K562 (cell line): ENCODE data around the gene EZH1. TPM values are rescaled to one million over a fixed set of nuclear protein-coding genes. Genes with fewer than 3 reads are reported as not detected.
A peak's percentile ranks its signal among the peaks of the same experiment; 100 is the strongest.

ENCODE experiments used
- BACH1 ChIP-seq: fragments of 200-800 bp; sonication (Bioruptor generic); IDR thresholded peaks from 2 replicates; pipeline ENCODE4 v1.6.1; 2016; ENCODE audit warnings: missing genetic modification characterization, missing compliant biosample characterization
- BHLHE40 ChIP-seq: IDR thresholded peaks from 2 replicates; pipeline ENCODE4 v1.6.1; 2011; ENCODE audit warnings: low read length, improper control_type of control experiment
- DMBX1 ChIP-seq: fragments of 250-450 bp; sonication (Bioruptor Pico); IDR thresholded peaks from 2 replicates; pipeline ENCODE4 v1.8.0; 2022; ENCODE audit warnings: inconsistent platforms, mild to moderate bottlenecking, moderate library complexity, borderline replicate concordance
- FIP1L1 ChIP-seq: fragments of 200-400 bp; formaldehyde crosslinking; IDR thresholded peaks from 2 replicates; pipeline ENCODE4 v1.6.1; 2018; ENCODE audit warnings: mild to moderate bottlenecking, low read depth, low read length; ENCODE audit not compliant: poor library complexity, severe bottlenecking
- FOXJ2 ChIP-seq: fragments of 200-800 bp; sonication (Bioruptor generic); IDR thresholded peaks from 2 replicates; pipeline ENCODE4 v1.6.1; 2016; ENCODE audit warnings: missing genetic modification characterization, missing compliant biosample characterization
- GABPB2 ChIP-seq: fragments of 250-450 bp; sonication (Bioruptor Pico); conservative IDR thresholded peaks from 2 replicates; pipeline ENCODE4 v1.5.1; 2021; ENCODE audit warnings: mild to moderate bottlenecking
- HDAC6 ChIP-seq: IDR thresholded peaks from 2 replicates; pipeline ENCODE4 v1.6.1; 2012; ENCODE audit warnings: low read depth, mild to moderate bottlenecking, control low read depth, inconsistent platforms, low read length, moderate library complexity
- KLF6 ChIP-seq: fragments of 250-450 bp; sonication (Bioruptor Pico); IDR thresholded peaks from 2 replicates; pipeline ENCODE4 v1.4.0; 2020; ENCODE audit warnings: mild to moderate bottlenecking, moderate library complexity, borderline replicate concordance
- NR1H2 ChIP-seq: sonication (generic); formaldehyde crosslinking; IDR thresholded peaks from 2 replicates; pipeline ENCODE4 v1.4.0; 2020; ENCODE audit warnings: mild to moderate bottlenecking, missing genetic modification reagents
- OTX1 ChIP-seq: fragments of 450-650 bp; formaldehyde crosslinking; IDR thresholded peaks from 2 replicates; pipeline ENCODE4 v1.4.0; 2022; ENCODE audit warnings: mild to moderate bottlenecking
- PHF20 ChIP-seq: fragments of 450-650 bp; IDR thresholded peaks from 2 replicates; pipeline ENCODE4 v1.6.1; 2018; ENCODE audit not compliant: partially characterized antibody
- TSC22D4 ChIP-seq: fragments of 450-650 bp; IDR thresholded peaks from 2 replicates; pipeline ENCODE4 v1.6.1; 2016; ENCODE audit warnings: missing genetic modification characterization, missing biosample characterization, control low read depth
- ZNF224 ChIP-seq: sonication (generic); formaldehyde crosslinking; IDR thresholded peaks from 2 replicates; pipeline ENCODE4 v1.8.0; 2022; ENCODE audit warnings: mild to moderate bottlenecking, missing genetic modification reagents
- ZNF408 ChIP-seq: fragments of 250-450 bp; sonication (Bioruptor Pico); IDR thresholded peaks from 2 replicates; pipeline ENCODE4 v1.4.0; 2020; ENCODE audit warnings: low read depth, mild to moderate bottlenecking, moderate library complexity
- ZNF583 ChIP-seq: fragments of 250-450 bp; sonication (Bioruptor Pico); IDR thresholded peaks from 2 replicates; pipeline ENCODE4 v1.4.0; 2020
- polyA plus RNA-seq, 8 experiments: library from polyadenylated mRNA; depleted of rRNA in 4 of 8; stranded (reverse) in 5 of 8; unstranded in 3 of 8; fragments of >200 nt; fragmentation: Nextera tagmentation in 2 of 8; fragmentation: Illumina TruSeq in 1 of 8; extraction: Ambion mirVana in 2 of 8; extraction: Trizol in 1 of 8; gene quantifications; 2 replicates each; pipeline versions ENCODE4 v1.2.1 to v1.2.3, GENCODE V29; 2011 to 2014; ENCODE audit warnings: inconsistent platforms in 1 of 8, missing spikeins in 1 of 8
- total RNA-seq, 7 experiments: library from RNA; depleted of rRNA in 6 of 7; stranded (reverse); fragments of >200 nt in 6 of 7; fragmentation: Illumina TruSeq in 2 of 7; extraction: Trizol in 2 of 7; gene quantifications; 2 replicates each; pipeline versions ENCODE4 v1.2.1 to v1.2.3, GENCODE V29; 2011 to 2021; ENCODE audit warnings: low replicate concordance in 1 of 7
- TF ChIP-seq, protein P1 (sequence below): IDR thresholded peaks from 2 replicates; pipeline ENCODE4 v1.6.1; 2011; ENCODE audit warnings: borderline replicate concordance, low read depth, mild to moderate bottlenecking, moderate library complexity, low read length; ENCODE audit not compliant: insufficient read depth, poor library complexity, severe bottlenecking
- TF ChIP-seq, protein P2 (sequence below), 2 experiments: fragments of 450-650 bp; conservative IDR thresholded peaks; 2 replicates each; pipeline ENCODE4 v1.6.1; 2017; ENCODE audit warnings: mild to moderate bottlenecking in 2 of 2, moderate library complexity in 2 of 2
- TF ChIP-seq, protein P3 (sequence below): sonication (generic); formaldehyde crosslinking; IDR thresholded peaks from 2 replicates; pipeline ENCODE4 v1.8.0; 2023; ENCODE audit warnings: mild to moderate bottlenecking, missing genetic modification reagents
- TF ChIP-seq, protein P4 (sequence below): fragments of 250-450 bp; sonication (Bioruptor Pico); IDR thresholded peaks from 2 replicates; pipeline ENCODE4 v1.4.0; 2020; ENCODE audit warnings: mild to moderate bottlenecking, moderate library complexity

EZH1 gene
- total and polyA plus RNA-seq, 9 of the 15 experiments (the other 6 are each of a cell fraction or from before 2014, with no cell fraction given) = 8.6 to 40.8 (median 22.9) TPM

DNA sequence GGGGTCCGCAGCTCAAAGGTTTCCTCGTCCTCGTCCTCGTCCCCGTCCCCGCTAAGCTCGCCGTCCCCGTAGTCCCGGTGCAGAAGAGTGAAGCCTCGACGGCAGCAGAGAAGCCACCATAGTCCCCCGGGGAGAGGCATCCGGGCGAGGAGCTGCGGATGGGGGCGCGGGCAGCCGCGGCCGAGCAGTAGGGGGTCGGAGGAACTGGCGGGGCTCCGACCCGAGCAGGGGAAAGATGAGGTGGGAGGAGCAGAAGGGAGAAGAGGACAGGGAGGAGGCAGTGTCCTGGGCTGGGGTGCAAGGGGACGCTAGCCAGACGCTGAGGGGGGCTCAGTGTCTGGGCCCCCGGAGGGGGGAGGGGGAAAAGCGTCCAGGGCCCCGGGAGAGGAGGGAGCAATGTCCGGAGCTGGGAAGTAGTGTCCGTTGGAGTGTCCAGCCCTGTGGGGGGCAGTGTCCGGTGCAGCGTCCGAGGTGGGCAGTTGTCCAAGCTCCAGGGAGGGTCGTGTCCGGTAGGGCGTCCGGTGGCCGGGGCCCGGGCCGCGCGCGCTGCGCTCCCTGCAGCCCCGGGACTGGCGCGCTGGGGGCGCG is 68.3 kb downstream of the EZH1 start, which contains the start of gene PLEKHH3 (continued):
- TF ChIP-seq, protein P1, sequence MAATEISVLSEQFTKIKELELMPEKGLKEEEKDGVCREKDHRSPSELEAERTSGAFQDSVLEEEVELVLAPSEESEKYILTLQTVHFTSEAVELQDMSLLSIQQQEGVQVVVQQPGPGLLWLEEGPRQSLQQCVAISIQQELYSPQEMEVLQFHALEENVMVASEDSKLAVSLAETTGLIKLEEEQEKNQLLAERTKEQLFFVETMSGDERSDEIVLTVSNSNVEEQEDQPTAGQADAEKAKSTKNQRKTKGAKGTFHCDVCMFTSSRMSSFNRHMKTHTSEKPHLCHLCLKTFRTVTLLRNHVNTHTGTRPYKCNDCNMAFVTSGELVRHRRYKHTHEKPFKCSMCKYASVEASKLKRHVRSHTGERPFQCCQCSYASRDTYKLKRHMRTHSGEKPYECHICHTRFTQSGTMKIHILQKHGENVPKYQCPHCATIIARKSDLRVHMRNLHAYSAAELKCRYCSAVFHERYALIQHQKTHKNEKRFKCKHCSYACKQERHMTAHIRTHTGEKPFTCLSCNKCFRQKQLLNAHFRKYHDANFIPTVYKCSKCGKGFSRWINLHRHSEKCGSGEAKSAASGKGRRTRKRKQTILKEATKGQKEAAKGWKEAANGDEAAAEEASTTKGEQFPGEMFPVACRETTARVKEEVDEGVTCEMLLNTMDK = peak; percentile 73
- TF ChIP-seq, protein P2, sequence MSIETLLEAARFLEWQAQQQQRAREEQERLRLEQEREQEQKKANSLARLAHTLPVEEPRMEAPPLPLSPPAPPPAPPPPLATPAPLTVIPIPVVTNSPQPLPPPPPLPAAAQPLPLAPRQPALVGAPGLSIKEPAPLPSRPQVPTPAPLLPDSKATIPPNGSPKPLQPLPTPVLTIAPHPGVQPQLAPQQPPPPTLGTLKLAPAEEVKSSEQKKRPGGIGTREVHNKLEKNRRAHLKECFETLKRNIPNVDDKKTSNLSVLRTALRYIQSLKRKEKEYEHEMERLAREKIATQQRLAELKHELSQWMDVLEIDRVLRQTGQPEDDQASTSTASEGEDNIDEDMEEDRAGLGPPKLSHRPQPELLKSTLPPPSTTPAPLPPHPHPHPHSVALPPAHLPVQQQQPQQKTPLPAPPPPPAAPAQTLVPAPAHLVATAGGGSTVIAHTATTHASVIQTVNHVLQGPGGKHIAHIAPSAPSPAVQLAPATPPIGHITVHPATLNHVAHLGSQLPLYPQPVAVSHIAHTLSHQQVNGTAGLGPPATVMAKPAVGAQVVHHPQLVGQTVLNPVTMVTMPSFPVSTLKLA (conservative IDR thresholded peaks at IDR 0.05) = no peak; a peak in 1 of 4 replicates
- TF ChIP-seq TSC22D4 (no peak), NR1H2 (no peak), BACH1 (no peak), KLF6 (no peak), FIP1L1 (peak; percentile 62), HDAC6 (no peak), FOXJ2 (tag) (peak; percentile 54; the same call in 1 of the 2 replicates), DMBX1 (CRISPR knock-in tag) (no peak), BHLHE40 (no peak), OTX1 (CRISPR knock-in tag) (no peak), PHF20 (no peak), ZNF408 (CRISPR knock-in tag) (no peak), ZNF583 (no peak), GABPB2 (CRISPR knock-in tag) (no peak), ZNF224 (CRISPR knock-in tag) (no peak)
- TF ChIP-seq, protein P3, sequence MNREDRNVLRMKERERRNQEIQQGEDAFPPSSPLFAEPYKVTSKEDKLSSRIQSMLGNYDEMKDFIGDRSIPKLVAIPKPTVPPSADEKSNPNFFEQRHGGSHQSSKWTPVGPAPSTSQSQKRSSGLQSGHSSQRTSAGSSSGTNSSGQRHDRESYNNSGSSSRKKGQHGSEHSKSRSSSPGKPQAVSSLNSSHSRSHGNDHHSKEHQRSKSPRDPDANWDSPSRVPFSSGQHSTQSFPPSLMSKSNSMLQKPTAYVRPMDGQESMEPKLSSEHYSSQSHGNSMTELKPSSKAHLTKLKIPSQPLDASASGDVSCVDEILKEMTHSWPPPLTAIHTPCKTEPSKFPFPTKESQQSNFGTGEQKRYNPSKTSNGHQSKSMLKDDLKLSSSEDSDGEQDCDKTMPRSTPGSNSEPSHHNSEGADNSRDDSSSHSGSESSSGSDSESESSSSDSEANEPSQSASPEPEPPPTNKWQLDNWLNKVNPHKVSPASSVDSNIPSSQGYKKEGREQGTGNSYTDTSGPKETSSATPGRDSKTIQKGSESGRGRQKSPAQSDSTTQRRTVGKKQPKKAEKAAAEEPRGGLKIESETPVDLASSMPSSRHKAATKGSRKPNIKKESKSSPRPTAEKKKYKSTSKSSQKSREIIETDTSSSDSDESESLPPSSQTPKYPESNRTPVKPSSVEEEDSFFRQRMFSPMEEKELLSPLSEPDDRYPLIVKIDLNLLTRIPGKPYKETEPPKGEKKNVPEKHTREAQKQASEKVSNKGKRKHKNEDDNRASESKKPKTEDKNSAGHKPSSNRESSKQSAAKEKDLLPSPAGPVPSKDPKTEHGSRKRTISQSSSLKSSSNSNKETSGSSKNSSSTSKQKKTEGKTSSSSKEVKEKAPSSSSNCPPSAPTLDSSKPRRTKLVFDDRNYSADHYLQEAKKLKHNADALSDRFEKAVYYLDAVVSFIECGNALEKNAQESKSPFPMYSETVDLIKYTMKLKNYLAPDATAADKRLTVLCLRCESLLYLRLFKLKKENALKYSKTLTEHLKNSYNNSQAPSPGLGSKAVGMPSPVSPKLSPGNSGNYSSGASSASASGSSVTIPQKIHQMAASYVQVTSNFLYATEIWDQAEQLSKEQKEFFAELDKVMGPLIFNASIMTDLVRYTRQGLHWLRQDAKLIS = no peak
- TF ChIP-seq, protein P4, sequence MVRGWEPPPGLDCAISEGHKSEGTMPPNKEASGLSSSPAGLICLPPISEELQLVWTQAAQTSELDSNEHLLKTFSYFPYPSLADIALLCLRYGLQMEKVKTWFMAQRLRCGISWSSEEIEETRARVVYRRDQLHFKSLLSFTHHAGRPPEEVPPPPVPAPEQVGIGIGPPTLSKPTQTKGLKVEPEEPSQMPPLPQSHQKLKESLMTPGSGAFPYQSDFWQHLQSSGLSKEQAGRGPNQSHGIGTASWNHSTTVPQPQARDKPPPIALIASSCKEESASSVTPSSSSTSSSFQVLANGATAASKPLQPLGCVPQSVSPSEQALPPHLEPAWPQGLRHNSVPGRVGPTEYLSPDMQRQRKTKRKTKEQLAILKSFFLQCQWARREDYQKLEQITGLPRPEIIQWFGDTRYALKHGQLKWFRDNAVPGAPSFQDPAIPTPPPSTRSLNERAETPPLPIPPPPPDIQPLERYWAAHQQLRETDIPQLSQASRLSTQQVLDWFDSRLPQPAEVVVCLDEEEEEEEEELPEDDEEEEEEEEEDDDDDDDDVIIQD (CRISPR knock-in tag) = no peak
